Panc1 (cell line): ENCODE data around the gene FBN1. TPM values are rescaled to one million over a fixed set of nuclear protein-coding genes. Genes with fewer than 3 reads are reported as not detected.

ENCODE experiments used
- ATAC-seq: fragments of 200-7000 bp; cut with Tn5 transposase; 2 replicates; pipeline ENCODE4 v1.9.1; 2020; ENCODE audit warnings: mild to moderate bottlenecking, moderate library complexity
- BruUV-seq: library from RNA; stranded (reverse); fragments of 400-500 nt; replicated peaks from 2 replicates; lab custom pipeline; 2021; lab: Mats Ljungman, UMichigan
- CTCF ChIA-PET: fragments of 300-600 bp; sonication (Branson Sonifier 250); formaldehyde crosslinking; loops from one replicate; lab custom pipeline; 2022; ENCODE audit warnings: antibody characterized with exemption; lab: Charles Lee
- POLR2A ChIA-PET: fragments of 300-600 bp; sonication (Branson Sonifier 250); formaldehyde crosslinking; loops from one replicate; lab custom pipeline; 2022; ENCODE audit warnings: antibody characterized with exemption; lab: Charles Lee
- DNase-seq: peaks from one replicate; pipeline ENCODE4 v3.0.0-alpha.2; 2010; ENCODE audit warnings: low read depth, low spot score
- H3K27ac ChIP-seq: 2 replicates; pipeline ENCODE4 v1.5.1; 2011; ENCODE audit warnings: mild to moderate bottlenecking, low read length, inconsistent platforms
- H3K27me3 ChIP-seq: fragments of 200-500 bp; sonication (Bioruptor generic); 2 replicates; pipeline ENCODE4 v1.6.0; 2014; ENCODE audit warnings: low read length, inconsistent platforms; ENCODE audit not compliant: control insufficient read depth, insufficient read depth
- H3K36me3 ChIP-seq: fragments of 200-500 bp; sonication (Bioruptor generic); 2 replicates; pipeline ENCODE4 v1.5.1; 2014; ENCODE audit warnings: inconsistent platforms, mild to moderate bottlenecking, low read length, moderate library complexity; ENCODE audit not compliant: control insufficient read depth, insufficient read depth
- H3K4me1 ChIP-seq: 2 replicates; pipeline ENCODE4 v1.5.1; 2011; ENCODE audit warnings: inconsistent platforms, mild to moderate bottlenecking, low read length, moderate library complexity; ENCODE audit not compliant: control insufficient read depth, insufficient read depth
- H3K4me3 ChIP-seq, 2 experiments: 2 replicates each; pipeline ENCODE4 v1.5.1; 2011 to 2012; ENCODE audit warnings: low read depth in 2 of 2, low read length in 2 of 2, mild to moderate bottlenecking in 2 of 2, inconsistent platforms in 1 of 2, moderate library complexity in 1 of 2
- H3K9me3 ChIP-seq: fragments of 200-500 bp; sonication (Bioruptor generic); 2 replicates; pipeline ENCODE4 v1.5.1; 2014; ENCODE audit warnings: low read depth, mild to moderate bottlenecking, inconsistent platforms, low read length, moderate library complexity; ENCODE audit not compliant: control insufficient read depth, insufficient read depth
- POLR2AphosphoS5 ChIP-seq: IDR thresholded peaks from 2 replicates; pipeline ENCODE4 v1.6.1; 2012; ENCODE audit warnings: mild to moderate bottlenecking, low read depth, low read length, moderate library complexity
- SIN3A ChIP-seq: IDR thresholded peaks from 2 replicates; pipeline ENCODE4 v1.6.1; 2012; ENCODE audit warnings: low read depth, mild to moderate bottlenecking, low read length, moderate library complexity, borderline replicate concordance; ENCODE audit not compliant: insufficient read depth
- TCF7L2 ChIP-seq: IDR thresholded peaks from 2 replicates; pipeline ENCODE4 v1.6.1; 2011; ENCODE audit warnings: mild to moderate bottlenecking, low read depth, low read length, inconsistent platforms
- in situ Hi-C: cut with HindIII; loops from 2 replicates; pipeline ENCODE4 v1.10.0; 2016; ENCODE audit warnings: low sequenced_read_pairs, low pct_unique_long_range_greater_than_20kb
- intact Hi-C: fragments of 100-400 bp; cut with micrococcal nuclease; formaldehyde crosslinking; loops from one replicate; pipeline ENCODE4 v1.10.0; 2022; ENCODE audit not compliant: unreplicated experiment
- total RNA-seq: library from RNA; stranded (reverse); gene quantifications from one replicate; pipeline ENCODE4 v1.2.1, GENCODE V29; 2021; ENCODE audit not compliant: unreplicated experiment
- TF ChIP-seq, protein P1 (sequence below), 2 experiments: IDR thresholded peaks; 2 replicates each; pipeline ENCODE4 v1.6.1; 2011 to 2012; ENCODE audit warnings: low read depth in 2 of 2, control low read depth in 1 of 2, low read length in 1 of 2, mild to moderate bottlenecking in 1 of 2, moderate library complexity in 1 of 2; ENCODE audit not compliant: insufficient read depth in 1 of 2
- TF ChIP-seq, protein P2 (sequence below): fragments of 450-650 bp; IDR thresholded peaks from 2 replicates; pipeline ENCODE4 v1.5.1; 2017; ENCODE audit warnings: mild to moderate bottlenecking

The FBN1 gene
- total RNA-seq, 1 experiment from 2014 or later = 0.46 TPM

DNA sequence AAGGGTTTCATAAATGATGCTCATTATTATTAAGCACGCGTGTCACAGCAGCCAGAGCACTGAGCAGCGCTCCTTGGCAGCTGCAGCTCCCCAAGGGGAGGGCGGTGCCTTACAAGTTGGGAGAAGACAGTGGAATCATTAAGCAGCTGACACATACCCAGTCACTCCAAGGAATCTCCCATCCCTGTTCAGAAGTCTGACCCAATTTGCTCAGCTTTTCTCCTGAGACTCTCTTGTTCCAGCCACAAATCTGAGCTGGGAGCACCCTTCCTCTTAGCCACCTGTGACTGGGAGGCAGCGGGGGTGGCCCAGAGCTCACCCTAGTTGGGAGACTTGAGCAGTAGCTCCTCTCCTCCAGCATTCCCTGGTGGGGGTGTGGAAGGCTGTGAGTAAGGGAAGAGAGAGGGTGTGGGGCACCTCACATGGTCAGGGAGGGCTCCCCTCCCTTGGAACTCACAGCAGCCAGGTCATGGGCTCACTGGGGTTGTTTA is 249.9 kb downstream of the FBN1 start:
- ChIA-PET POLR2A (no interaction called here), CTCF (no interaction called here)
- no TSS peak for BruUV-seq
- no peaks in the 10 kb centered on the region for H3K4me1 ChIP-seq
- H3K27me3 ChIP-seq = no peaks in the 10 kb centered on the region
- no peak overlapping the region for H3K27ac ChIP-seq
- H3K9me3 ChIP-seq = no peaks in the 10 kb centered on the region
- ATAC-seq = no peak
- no peak for TF ChIP-seq POLR2AphosphoS5
- TF ChIP-seq SIN3A = no peak
- no peak for TF ChIP-seq TCF7L2
- TF ChIP-seq, protein P1, sequence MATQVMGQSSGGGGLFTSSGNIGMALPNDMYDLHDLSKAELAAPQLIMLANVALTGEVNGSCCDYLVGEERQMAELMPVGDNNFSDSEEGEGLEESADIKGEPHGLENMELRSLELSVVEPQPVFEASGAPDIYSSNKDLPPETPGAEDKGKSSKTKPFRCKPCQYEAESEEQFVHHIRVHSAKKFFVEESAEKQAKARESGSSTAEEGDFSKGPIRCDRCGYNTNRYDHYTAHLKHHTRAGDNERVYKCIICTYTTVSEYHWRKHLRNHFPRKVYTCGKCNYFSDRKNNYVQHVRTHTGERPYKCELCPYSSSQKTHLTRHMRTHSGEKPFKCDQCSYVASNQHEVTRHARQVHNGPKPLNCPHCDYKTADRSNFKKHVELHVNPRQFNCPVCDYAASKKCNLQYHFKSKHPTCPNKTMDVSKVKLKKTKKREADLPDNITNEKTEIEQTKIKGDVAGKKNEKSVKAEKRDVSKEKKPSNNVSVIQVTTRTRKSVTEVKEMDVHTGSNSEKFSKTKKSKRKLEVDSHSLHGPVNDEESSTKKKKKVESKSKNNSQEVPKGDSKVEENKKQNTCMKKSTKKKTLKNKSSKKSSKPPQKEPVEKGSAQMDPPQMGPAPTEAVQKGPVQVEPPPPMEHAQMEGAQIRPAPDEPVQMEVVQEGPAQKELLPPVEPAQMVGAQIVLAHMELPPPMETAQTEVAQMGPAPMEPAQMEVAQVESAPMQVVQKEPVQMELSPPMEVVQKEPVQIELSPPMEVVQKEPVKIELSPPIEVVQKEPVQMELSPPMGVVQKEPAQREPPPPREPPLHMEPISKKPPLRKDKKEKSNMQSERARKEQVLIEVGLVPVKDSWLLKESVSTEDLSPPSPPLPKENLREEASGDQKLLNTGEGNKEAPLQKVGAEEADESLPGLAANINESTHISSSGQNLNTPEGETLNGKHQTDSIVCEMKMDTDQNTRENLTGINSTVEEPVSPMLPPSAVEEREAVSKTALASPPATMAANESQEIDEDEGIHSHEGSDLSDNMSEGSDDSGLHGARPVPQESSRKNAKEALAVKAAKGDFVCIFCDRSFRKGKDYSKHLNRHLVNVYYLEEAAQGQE (IDR thresholded peaks at IDR 0.05; ENCODE audit: insufficient read depth in 1 of 2, low read depth in 2 of 2, low read length in 1 of 2) = no peak
- TF ChIP-seq, protein P2, sequence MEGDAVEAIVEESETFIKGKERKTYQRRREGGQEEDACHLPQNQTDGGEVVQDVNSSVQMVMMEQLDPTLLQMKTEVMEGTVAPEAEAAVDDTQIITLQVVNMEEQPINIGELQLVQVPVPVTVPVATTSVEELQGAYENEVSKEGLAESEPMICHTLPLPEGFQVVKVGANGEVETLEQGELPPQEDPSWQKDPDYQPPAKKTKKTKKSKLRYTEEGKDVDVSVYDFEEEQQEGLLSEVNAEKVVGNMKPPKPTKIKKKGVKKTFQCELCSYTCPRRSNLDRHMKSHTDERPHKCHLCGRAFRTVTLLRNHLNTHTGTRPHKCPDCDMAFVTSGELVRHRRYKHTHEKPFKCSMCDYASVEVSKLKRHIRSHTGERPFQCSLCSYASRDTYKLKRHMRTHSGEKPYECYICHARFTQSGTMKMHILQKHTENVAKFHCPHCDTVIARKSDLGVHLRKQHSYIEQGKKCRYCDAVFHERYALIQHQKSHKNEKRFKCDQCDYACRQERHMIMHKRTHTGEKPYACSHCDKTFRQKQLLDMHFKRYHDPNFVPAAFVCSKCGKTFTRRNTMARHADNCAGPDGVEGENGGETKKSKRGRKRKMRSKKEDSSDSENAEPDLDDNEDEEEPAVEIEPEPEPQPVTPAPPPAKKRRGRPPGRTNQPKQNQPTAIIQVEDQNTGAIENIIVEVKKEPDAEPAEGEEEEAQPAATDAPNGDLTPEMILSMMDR = no peak
- H3K36me3 ChIP-seq = no peaks in the 10 kb centered on the region
- H3K4me3 ChIP-seq = no peak overlapping the region
- in situ Hi-C loops (no loop called here), intact Hi-C loops (no loop called here)
- DNase-seq = no peak

DNA sequence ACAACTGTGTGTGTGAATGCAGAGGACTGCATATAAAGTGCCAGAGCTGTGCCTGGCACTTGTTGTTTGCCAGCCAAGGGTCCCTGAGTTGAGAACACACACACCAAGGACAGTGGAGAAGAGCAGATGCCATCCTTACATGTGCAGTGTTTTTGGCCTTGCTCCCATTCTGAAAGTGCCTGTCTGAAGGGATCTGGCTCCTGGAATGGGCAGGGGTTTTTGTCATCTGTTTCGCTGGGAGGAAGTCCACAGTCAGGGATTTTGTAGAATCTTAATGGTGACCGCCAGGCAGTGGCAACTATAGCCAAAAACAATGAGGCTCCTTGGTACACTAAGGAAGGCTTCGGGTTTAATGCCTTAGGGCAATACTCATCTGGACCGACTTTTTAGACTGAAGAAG is 250.5 kb downstream of the FBN1 start:
- no TSS peak for BruUV-seq
- Histone ChIP-seq H3K4me3 (no peak overlapping the region), H3K27ac (no peak overlapping the region), H3K9me3 (no peaks in the 10 kb centered on the region), H3K4me1 (no peaks in the 10 kb centered on the region), H3K27me3 (no peaks in the 10 kb centered on the region), H3K36me3 (no peaks in the 10 kb centered on the region)
- intact Hi-C loops = no loop called here
- ATAC-seq = no peak
- in situ Hi-C loops = no loop called here
- DNase-seq = no peak
- TF ChIP-seq, protein P2 = no peak
- TF ChIP-seq POLR2AphosphoS5 (no peak), SIN3A (no peak), TCF7L2 (no peak)
- TF ChIP-seq, protein P1 (IDR thresholded peaks at IDR 0.05; ENCODE audit: insufficient read depth in 1 of 2, low read depth in 2 of 2, low read length in 1 of 2) = no peak
- ChIA-PET CTCF (no interaction called here), POLR2A (no interaction called here)
